Measurements from ENCODE around the gene SLFN12.

- TF ChIP-seq CTCF (IDR thresholded peaks at IDR 0.05), result no peak
- TF ChIP-seq POLR2A (IDR thresholded peaks at IDR 0.05), result no peak
Observed at GRCh38 chr17:35390663-35391062, 41.6 kb downstream of the SLFN12 start.
